GM21723 (cell line): Measurements from ENCODE around the gene CFH.
A peak's percentile ranks its signal among the peaks of the same experiment; 100 is the strongest.
"Not testable (repeated sequence)": the region's sequence is repeated elsewhere in the genome, so short reads cannot be mapped to it uniquely, and the experiment has no call there.

Source experiments
- ATAC-seq: cut with Tn5 transposase; IDR thresholded peaks from one replicate; pipeline ENCODE4 v1.9.1; 2021; ENCODE audit warnings: mild to moderate bottlenecking, moderate library complexity; ENCODE audit not compliant: unreplicated experiment

The CFH gene

DNA sequence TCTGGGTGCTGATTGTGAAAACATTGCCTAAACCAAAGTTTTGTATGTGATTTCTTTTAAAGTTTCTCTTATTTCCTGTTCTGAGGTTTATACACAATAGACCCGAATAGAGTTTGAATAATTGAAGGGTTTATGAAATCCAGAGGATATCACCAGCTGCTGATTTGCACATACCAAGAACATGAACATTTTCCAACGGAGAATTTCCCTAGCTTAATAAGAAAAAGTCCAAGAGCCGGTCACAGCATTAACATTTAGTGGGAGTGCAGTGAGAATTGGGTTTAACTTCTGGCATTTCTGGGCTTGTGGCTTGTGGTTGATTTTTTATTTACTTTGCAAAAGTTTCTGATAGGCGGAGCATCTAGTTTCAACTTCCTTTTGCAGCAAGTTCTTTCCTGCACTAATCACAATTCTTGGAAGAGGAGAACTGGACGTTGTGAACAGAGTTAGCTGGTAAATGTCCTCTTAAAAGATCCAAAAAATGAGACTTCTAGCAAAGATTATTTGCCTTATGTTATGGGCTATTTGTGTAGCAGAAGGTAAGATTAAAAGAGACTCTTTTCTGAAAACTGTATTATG lies at the start of gene CFH:
TSS of gene CFH (plus strand) at position 407 of the 579 bp plus-strand sequence. CDS start at position 482, 75 bp downstream.
- ATAC-seq = no peak

DNA sequence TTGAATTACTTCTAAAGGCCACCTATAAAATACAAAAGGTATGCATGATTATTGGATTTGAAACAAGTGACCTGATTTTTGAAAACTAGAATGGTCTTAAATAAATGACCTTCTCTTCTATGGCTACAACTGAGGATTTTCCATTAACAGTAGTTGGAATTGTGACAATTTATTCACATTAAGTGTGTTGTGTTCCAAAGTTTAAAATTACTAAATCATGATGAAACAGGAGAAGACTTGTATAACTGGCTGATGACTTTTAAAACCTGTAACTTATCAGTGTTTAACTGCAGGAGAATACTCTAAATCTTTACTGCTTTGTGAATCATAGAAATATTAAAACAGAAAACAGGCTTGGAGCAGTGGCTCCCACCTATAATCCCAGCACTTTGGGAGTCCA lies 48.2 kb upstream of the CFH start:
- no peak for ATAC-seq

DNA sequence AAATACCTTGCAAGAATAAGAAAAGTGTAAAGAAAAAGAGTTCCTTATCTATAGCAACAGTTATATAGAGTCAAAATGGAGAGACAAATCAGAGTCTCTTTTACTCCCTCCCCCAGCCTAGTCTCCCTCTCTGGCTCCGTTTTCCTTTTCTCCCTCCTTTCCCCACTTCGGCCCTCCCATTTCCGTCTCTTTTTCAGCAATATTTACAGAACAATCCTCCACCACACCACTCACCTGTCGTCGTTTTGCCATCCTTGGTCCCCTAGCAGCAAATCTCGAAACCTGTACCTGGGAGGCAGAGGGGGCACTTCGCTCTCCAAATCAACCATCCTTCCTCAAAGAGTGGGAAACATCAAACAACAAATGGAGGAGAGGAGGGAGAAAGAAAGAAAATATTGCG lies 43.9 kb upstream of the CFH start:
- ATAC-seq = no peak

DNA sequence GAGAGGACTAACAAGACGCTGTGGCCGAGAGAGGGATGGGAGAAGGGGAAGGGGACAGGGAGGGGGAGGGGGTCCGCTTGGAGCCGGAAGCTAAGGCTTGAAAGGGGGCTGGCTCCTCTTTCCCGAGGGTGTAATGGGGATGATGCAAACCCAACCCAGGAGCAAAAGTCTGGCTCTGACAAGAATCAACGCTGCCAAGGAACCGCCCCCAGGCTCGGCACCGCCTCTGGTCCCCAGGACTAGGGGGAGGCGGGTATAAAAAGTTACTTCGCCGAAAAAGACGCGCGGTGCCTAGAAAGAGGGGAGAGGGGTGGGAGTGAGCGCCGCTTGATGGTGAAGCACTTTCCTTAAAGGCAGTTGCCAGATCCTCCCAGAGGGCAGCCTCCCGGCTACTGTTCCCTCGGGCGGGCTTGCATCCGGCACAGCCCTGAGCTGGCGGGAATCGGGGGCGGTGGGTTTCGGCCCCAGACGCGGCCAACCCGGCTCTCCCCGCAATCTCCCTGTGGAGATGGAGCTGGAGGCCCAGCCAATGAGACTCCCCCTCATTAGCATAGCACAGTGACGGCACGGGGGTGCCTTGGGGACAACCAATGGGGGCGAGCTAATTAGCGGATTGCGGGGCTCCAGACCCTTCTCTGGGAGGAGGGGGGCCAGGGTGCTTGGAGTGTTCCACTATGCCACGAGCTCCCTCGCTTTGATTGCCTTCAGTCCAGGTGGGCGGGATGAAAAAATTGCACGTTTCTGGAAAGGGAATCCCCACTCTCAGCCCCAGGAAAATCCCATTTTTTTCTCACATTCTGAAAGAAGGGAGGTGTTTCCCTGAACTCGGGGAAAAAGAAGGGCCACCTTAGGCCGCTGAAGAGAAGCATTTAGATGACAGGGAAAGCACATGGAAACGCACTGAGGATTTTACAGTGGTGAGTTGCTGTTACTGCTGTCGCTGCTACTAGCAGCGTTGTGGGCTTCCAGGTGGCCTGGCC lies 43.2 kb upstream of the CFH start, which contains the start of gene KCNT2:
TSS of gene KCNT2 (minus strand) at position 51 of the 980 bp plus-strand sequence. CDS start 131 bp downstream, outside the sequence.
- no peak for ATAC-seq

DNA sequence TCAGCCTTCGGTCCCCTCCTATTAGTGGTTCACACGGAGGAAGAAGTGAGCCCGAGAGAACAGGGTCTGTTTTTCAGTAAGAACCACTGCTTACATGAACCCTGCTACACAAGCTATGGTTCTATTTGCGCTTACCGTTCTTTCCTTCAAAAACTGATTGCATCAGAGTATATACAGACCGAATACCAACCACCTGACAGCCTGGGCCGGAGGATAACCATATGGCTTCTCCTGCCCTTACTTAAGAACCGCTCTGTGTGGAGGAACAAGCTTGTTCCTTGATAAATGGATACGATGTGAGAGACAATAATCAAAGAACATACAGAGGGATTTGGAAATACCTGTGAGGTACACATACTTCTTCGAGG lies 42.5 kb upstream of the CFH start:
- ATAC-seq = no peak

DNA sequence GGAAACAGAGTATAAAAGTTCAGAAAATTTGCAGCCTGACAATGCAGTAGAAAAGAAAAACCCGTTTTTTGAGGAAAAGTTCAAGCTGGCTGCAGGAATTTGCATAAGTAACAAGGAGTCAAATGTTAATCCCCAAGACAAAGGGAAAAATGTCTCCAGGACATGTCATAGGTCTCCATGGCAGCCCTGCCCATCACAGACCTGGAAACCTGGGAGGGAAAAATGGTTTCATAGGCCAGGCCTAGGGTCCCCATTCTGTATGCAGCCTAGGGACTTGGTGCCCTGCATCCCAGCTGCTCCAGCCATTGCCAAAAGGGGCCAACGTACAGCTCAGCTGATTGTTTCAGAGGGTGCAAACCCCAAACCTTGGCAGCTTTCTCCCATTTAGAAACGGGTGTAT lies 40.0 kb upstream of the CFH start:
- ATAC-seq = no peak

DNA sequence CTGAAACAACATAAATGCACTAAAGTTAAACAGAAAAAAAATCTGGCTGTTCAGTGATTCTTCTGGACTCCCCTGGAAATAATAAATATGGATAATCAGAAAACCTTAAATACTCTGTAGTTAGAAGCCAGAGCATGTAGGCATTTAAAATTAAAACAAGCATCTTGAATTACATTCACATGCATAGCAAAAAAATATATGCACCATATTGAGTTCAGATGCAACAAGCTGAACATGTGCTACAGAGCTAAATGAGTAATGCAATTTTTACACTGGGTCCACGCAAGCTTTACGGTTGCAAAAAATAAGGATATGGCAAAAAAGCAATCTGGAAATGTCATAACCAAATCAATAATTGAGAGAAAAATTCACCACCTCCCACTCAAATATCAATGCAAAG lies 32.1 kb upstream of the CFH start:
- ATAC-seq = no peak

DNA sequence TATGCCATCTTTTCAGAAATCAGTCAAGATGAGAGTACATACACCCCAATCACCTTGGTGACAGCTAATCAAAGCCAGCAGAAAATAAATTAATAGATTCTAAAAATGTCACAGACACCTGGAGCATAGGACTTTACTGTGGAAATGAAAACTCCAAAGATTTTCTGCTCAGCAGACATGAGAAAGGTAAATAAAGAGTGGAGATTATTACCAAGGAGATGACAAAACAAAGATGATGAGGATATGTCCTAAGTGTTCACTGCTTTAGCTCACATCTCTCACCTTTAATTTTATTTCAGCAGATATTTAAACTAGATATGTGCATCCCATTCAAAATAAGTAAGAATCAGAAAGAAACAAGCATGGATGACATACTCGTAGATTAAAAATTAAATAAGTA lies 28.8 kb upstream of the CFH start:
- ATAC-seq = no peak

DNA sequence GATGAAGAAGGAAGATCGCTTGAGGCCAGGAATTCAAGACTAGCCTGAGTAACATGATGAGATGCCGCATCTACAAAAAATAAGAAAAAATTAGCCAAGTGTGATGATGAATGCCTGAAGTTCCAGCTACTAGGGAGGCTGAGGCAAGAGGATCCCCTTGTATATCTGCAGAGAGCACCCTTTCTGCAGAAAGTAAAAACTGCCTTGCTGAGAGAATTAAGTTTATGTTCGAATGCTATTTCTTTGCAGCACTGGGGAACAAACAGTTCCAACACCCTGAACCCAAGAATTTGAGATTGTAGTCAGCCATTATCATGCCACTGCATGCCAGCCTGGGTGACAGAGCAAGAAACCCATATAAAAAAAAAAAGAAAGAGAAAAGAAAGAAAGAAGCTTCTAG lies 23.0 kb upstream of the CFH start:
- no peak for ATAC-seq

DNA sequence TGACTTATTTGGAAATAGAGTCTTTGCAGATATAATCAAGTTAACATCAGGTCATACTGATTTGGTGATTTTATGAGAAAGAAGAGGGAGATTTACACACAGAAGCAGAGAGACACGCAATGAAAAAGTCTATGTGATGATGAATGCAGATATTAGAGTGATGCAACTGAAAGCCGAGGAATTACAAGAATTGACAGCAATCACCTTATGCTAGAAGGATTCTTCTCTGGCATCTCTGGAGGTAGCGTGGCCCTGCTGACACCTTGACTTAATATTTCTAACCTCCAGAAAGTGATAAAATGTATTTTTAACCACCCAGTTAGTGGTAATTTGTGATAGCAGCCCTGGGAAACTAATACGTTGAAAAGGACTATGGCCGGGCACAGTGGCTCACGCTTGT lies 14.2 kb upstream of the CFH start:
- no peak for ATAC-seq

DNA sequence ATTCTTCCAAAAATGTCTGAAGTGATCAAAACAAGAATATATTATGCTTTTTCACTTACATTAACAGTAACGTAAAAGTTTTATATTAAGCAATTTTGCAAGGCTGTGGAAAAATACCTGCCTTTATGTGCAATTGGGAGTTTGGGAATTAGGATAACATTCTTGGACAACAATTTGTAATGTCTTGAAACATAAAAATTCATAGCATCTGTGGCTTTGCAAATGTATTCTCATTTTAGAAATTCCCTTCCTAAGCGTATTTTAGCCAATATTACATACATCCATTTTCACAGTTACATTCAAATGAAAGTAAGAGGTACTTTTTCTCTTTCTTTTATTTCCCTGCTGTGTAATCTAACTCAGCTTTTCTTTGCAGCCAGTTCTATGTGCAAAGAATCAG lies 13.4 kb upstream of the CFH start:
- ATAC-seq = no peak

DNA sequence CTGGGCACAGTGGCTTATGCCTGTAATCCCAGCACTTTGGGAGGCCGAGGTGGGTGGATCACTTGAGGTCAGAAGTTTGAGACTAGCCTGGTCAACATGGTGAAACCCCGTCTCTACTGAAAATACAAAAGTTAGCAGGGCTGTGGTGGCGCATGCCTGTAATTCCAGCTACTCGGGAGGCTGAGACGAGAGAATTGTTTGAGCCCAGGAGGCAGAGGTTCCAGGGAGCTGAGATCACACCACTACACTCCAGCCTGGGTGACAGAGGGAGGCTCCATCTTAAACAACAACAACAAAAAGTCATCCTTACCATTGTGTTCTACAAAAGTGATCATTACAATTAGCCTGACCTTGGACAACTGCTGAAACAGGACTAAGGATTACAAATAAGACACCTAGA lies 12.6 kb upstream of the CFH start:
- ATAC-seq = not testable (repeated sequence)

DNA sequence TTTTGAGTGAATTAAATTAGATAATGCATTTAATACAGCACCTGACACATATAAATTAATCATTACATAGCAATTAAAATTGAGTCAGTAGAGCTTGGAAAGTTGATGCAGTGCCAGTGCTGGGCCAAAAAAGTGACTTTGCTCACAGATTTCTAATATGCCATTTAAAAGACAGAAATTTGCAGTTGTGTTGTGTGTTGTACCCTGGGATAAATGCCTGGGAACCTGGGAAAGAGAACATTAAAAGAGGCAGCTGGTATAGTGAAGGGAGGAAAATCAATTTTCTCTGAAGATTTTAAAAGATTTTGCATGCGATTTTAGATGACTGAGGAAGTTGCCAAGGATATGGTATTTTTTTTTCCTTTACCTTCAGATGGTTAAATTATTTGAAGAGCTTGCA lies 10.9 kb upstream of the CFH start:
- ATAC-seq = no peak

DNA sequence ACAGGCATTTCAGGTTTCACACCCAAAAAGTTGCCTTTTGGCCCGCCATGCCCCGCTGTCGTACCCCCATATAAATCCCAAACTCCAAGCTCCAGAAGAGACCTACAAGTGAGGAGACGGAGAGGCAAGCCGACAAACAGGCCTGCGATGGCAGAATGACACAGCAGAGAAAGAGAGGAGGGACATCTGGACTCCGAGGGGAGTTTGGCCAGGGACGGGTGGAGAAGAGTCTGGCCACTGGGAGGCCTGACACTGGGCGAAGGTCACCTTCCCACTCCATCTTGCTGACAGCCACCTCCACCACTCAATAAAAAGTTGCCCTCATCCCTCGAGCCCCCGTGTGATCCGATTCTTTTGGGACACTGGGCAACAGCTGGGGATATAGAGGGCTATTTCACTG lies 1.9 kb upstream of the CFH start:
- no peak for ATAC-seq

DNA sequence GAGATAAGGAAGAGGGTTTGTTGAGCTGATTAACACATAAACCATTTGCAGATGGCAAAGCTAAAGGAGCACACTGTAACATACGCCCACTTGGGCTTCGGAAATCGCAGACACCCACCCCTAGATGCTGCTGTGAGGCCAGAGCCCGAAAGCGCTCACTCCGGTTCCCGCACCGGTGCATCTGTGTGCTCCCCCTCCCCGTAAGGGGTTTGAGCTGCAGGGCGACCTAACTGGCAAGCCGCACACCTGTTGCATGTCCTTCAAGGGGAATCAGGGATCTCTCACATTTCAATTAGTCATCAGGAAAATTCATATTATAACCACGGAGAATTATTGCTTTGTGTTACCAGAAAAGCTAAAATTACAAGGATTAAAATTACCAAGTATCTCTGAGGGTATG lies 1.4 kb upstream of the CFH start:
- ATAC-seq = no peak

DNA sequence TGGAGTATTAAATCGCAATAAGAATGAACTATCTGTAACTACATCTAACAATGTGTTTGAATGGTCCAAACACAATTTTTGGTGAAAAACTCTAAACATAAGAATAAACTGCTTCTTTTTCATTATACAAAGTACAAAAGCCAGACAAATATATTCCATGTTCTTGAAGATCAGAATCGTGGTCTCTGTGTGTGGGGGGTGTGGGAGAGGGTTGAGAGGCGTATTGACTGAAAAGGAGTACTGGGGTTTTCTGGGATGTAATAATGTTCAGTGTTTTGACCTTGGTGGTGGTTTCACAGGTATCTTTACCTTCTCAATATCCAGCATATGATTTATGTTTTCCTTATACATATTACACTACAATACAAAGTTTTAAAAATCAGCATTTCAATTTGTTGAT lies 764 bp upstream of the CFH start:
- ATAC-seq = no peak

DNA sequence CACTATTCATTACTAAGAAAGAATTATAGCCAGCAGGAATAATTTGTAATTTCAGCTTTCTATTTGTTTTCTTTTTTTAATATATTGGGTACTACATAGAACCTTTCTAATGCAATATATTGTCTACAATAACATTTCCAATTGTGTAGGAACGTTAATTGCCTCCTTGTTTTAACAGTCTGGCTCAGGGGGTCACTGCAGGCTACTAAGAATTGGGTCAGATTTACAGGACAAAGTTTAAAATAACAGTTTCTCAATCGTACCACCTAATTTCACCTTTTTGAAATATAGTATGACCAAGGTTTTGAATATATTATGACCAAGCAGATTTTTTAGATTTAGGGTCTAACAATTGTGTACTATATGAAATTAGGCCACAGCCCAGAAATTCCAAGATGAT lies 2.4 kb downstream of the CFH start:
- ATAC-seq = no peak

DNA sequence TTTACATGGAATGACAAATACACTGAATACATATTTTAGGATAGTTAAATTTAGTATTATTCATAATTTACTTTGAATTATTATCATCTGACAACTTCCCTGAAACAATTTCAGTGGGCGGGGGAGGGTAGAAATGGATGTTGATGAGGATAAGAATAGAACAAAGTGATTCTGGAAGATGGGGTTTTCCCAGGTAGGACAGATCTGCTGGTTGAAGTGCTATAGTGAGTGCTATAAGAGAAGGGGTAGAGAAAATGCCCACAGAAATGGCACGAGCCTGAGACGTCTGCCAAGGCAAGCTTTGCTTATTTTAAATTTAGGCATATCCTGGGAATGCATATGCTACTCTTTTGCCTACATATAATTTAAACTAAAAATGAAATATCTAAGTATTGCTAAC lies 3.2 kb downstream of the CFH start:
- no peak for ATAC-seq

DNA sequence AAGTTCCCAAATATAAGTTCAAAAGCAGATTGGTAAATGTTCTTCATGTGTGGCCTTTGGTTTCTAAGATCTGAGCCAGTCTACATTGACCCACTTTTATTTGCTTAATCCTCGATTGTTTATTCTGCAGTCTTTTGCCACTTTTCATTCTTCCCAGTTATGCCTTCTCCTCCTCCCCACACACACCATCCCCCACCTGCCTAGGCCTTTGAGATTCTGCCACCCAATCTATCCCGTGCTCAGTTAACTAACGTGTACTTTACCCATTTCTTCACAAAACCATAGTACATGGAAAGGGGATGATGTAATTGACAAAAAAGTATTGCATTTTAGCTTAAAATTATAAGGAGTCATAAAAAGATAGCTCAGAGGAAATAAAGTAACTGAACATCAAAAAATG lies 3.7 kb downstream of the CFH start:
- ATAC-seq = no peak

DNA sequence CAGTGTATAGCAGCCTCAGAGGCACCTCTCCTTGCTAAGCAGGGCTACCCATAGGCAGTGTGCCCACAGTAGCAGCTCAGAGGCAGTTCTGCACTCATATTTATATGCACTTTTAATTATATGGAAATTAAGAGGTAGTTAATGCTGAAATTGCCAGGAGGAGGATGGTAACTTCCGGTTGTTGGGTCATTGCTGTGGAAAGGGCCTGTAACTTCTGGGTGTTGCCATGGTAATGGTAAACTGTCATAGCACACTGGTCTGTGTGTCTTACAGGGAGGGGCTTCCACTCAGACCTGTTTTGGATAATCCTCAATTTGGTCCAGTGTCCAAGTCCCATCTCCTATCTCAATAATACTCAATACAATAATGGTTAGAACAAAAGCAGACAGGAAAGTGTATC lies 7.6 kb downstream of the CFH start:
- no peak for ATAC-seq

DNA sequence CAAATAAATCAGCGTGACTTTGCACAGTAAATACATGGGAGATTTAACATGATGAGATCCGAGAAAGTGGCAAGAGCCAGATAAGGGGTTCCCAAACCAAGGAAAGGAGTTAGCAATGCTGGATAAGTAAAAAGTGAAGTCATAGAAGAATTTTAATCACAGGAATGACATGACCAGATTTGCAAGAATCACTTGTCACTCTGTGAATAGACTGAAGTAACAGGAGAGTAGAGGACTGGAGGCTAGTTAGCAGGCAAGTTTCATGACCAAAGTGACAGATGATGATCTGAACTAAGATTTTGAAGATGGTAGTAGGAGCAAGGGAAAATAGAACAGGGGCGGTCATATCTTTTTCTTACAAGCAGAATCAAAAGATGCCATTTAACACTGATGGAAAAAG lies 8.4 kb downstream of the CFH start:
- ATAC-seq = no peak

DNA sequence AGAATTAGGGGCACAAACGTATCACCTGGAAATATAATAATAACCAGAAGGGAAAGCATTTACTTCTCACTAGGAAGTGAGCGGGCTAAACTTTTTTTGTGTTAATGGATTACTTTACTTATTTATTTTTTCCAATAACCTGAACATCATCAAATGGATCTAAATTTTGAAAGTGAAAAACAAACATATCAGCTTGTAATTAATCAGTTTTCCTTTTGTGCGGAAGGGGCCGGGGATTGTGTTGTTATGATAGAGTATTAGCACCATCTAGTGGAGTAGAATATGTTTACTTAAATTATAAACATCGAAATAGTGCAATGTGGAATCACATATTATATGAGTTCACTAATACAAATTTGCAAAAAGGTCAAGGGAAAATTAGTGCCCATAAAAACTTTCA lies 9.0 kb downstream of the CFH start:
- ATAC-seq = peak; percentile 89
